OCI-LY7 (cell line): ENCODE measurements around the gene SPTLC2. TPM values are rescaled to one million over a fixed set of nuclear protein-coding genes. Genes with fewer than 3 reads are reported as not detected.

Source experiments
- BruUV-seq: library from RNA; stranded (reverse); fragments of 400-500 nt; replicated peaks from 2 replicates; lab custom pipeline; 2021; lab: Mats Ljungman, UMichigan
- CTCF ChIA-PET: fragments of 300-600 bp; sonication (Branson Sonifier 250); formaldehyde crosslinking; loops from one replicate; lab custom pipeline; 2022; ENCODE audit warnings: antibody characterized with exemption; ENCODE audit not compliant: unreplicated experiment; lab: Charles Lee
- POLR2A ChIA-PET: fragments of 300-600 bp; sonication (Branson Sonifier 250); formaldehyde crosslinking; loops from one replicate; lab custom pipeline; 2022; ENCODE audit warnings: antibody characterized with exemption; lab: Charles Lee
- DNase-seq: peaks from one replicate; pipeline ENCODE4 v3.0.0-alpha.2; 2015; ENCODE audit warnings: low spot score
- H2AFZ ChIP-seq: fragments of 200-600 bp; sonication (generic), shearing (Covaris generic); 2 replicates; pipeline ENCODE4 v1.6.1; 2014; ENCODE audit warnings: mild to moderate bottlenecking, antibody characterized with exemption, low read length, moderate library complexity
- H3K27ac ChIP-seq: fragments of 200-600 bp; sonication (generic); 2 replicates; pipeline ENCODE4 v1.5.1; 2014; ENCODE audit warnings: mixed run types, low read depth, mild to moderate bottlenecking, moderate library complexity, low read length, inconsistent platforms; ENCODE audit not compliant: poor library complexity, severe bottlenecking
- H3K36me3 ChIP-seq: fragments of 200-600 bp; sonication (generic); 2 replicates; pipeline ENCODE4 v1.6.1; 2014; ENCODE audit warnings: mild to moderate bottlenecking, antibody characterized with exemption, low read length, moderate library complexity, mixed read lengths; ENCODE audit not compliant: insufficient read depth
- H3K4me1 ChIP-seq: fragments of 200-600 bp; sonication (generic); 2 replicates; pipeline ENCODE4 v1.5.1; 2014; ENCODE audit warnings: mild to moderate bottlenecking, low read length; ENCODE audit not compliant: insufficient read depth, poor library complexity, severe bottlenecking
- H3K4me2 ChIP-seq: fragments of 200-600 bp; sonication (generic); 2 replicates; pipeline ENCODE4 v1.6.1; 2014; ENCODE audit warnings: mild to moderate bottlenecking, low read length
- H3K4me3 ChIP-seq: fragments of 200-600 bp; sonication (generic); 2 replicates; pipeline ENCODE4 v1.5.1; 2014; ENCODE audit warnings: mild to moderate bottlenecking, low read depth, low read length; ENCODE audit not compliant: poor library complexity, severe bottlenecking
- H3K79me2 ChIP-seq: fragments of 200-600 bp; sonication (generic); 2 replicates; pipeline ENCODE4 v1.6.1; 2016; ENCODE audit warnings: low read depth, mild to moderate bottlenecking, low read length, moderate library complexity, mixed read lengths; ENCODE audit not compliant: insufficient read depth
- H3K9me2 ChIP-seq: fragments of 200-600 bp; sonication (generic); 2 replicates; pipeline ENCODE4 v1.6.1; 2016; ENCODE audit warnings: mild to moderate bottlenecking, low read length, mixed read lengths; ENCODE audit not compliant: insufficient read depth
- H3K9me3 ChIP-seq: fragments of 200-600 bp; sonication (generic); 2 replicates; pipeline ENCODE4 v1.6.1; 2014; ENCODE audit warnings: mild to moderate bottlenecking, mixed run types, low read length, mixed read lengths
- H4K20me1 ChIP-seq: fragments of 200-600 bp; sonication (generic); 2 replicates; pipeline ENCODE4 v1.6.1; 2014; ENCODE audit warnings: mild to moderate bottlenecking, antibody characterized with exemption, low read length, moderate library complexity, mixed read lengths; ENCODE audit not compliant: insufficient read depth
- CTCF ChIP-seq: fragments of 200-600 bp; sonication (generic); conservative IDR thresholded peaks from 2 replicates; pipeline ENCODE4 v1.5.1; 2014; ENCODE audit warnings: mild to moderate bottlenecking, antibody characterized with exemption, low read length, moderate library complexity, mixed read lengths
- EZH2phosphoT487 ChIP-seq: fragments of 200-600 bp; sonication (generic); IDR thresholded peaks from 2 replicates; pipeline ENCODE4 v1.6.1; 2018; ENCODE audit warnings: low read depth, borderline replicate concordance, mild to moderate bottlenecking, mixed run types, antibody characterized with exemption, low read length, moderate library complexity, mixed read lengths
- intact Hi-C: fragments of 100-400 bp; cut with micrococcal nuclease; formaldehyde crosslinking; loops from one replicate; pipeline ENCODE4 v1.10.0; 2022; ENCODE audit not compliant: unreplicated experiment
- total RNA-seq, 2 experiments: library from RNA; depleted of rRNA in 1 of 2; stranded (reverse); fragments of >200 nt in 1 of 2; shearing (Covaris generic) in 1 of 2; gene quantifications; 2 replicates each; pipeline ENCODE4 v1.2.3, GENCODE V29; 2014 to 2022

The SPTLC2 gene
- total RNA-seq, 2 experiments from 2014 or later: 14.7 to 45.1 TPM

DNA sequence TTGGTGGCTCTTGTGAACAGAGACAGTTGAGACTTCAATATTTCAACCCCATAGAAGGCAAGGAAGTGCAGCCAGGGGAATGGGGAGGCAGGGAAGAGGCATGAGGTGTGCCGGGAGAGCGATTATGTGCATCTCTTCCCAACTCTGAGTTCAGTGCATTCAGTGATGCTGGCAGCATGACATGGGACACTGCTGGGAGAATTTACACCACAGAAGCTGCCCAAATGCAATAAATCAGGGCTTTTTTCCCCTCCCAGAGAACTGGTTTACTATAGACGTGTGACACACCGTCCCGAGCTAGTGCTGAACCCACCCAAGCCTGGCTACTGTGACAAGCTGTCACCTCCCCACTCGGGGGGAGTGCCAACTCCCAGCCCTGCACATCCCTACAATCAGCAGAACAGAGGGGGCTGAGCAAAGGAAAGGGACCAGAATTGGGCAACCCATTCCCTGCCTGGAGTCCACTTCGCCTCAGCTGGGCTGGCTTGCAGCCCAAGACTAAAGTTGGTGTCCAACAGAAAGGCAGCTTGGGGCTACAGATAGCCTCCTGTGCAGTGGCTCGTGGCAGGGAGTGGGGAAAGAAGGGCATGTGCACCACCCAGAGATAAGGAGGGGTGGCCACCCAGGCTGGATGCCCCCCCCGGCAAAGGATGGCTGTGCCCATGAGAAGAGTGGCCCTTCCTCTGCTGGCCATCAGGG lies 141.8 kb downstream of the SPTLC2 start:
- H4K20me1 ChIP-seq: no peaks in the 10 kb centered on the region
- ChIA-PET CTCF (no interaction called here), POLR2A (no interaction called here)
- DNase-seq: no peak
- no peak overlapping the region for H2AFZ ChIP-seq
- intact Hi-C loops: no loop called here
- H3K4me3 ChIP-seq: no peak overlapping the region
- no peaks in the 10 kb centered on the region for H3K79me2 ChIP-seq
- TF ChIP-seq CTCF (no peak), EZH2phosphoT487 (no peak)
- no peak overlapping the region for H3K4me2 ChIP-seq
- H3K36me3 ChIP-seq: peaks cover 2% of the 10 kb centered on the region; the same call in 1 of the 2 replicates
- H3K9me2 ChIP-seq: no peaks in the 10 kb centered on the region
- H3K9me3 ChIP-seq: no peaks in the 10 kb centered on the region
- BruUV-seq: no TSS peak
- no peak overlapping the region for H3K27ac ChIP-seq
- peaks cover 4% of the 10 kb centered on the region for H3K4me1 ChIP-seq

GRCh38 chr14:77473921-77474320 lies 142.5 kb downstream of the SPTLC2 start:
- H3K4me2 ChIP-seq: no peak overlapping the region
- no peaks in the 10 kb centered on the region for H3K79me2 ChIP-seq
- no peak overlapping the region for H3K4me3 ChIP-seq
- TF ChIP-seq CTCF (no peak), EZH2phosphoT487 (no peak)
- CTCF ChIA-PET: no interaction called here
- H3K9me3 ChIP-seq: no peaks in the 10 kb centered on the region
- no peaks in the 10 kb centered on the region for H4K20me1 ChIP-seq
- no peaks in the 10 kb centered on the region for H3K9me2 ChIP-seq
- H3K36me3 ChIP-seq: peaks cover 9% of the 10 kb centered on the region
- H3K27ac ChIP-seq: no peak overlapping the region
- no peak overlapping the region for H2AFZ ChIP-seq
- no peak for DNase-seq
- H3K4me1 ChIP-seq: peaks cover 4% of the 10 kb centered on the region
- intact Hi-C loops: no loop called here
- BruUV-seq: no TSS peak
- POLR2A ChIA-PET: no interaction called here

- TF ChIP-seq CTCF (no peak), EZH2phosphoT487 (no peak)
- Histone ChIP-seq H3K9me3 (no peaks in the 10 kb centered on the region), H3K9me2 (no peaks in the 10 kb centered on the region), H2AFZ (no peak overlapping the region), H3K27ac (no peak overlapping the region), H3K4me1 (no peaks in the 10 kb centered on the region), H3K79me2 (no peaks in the 10 kb centered on the region), H4K20me1 (peaks cover 4% of the 10 kb centered on the region), H3K36me3 (peaks cover 43% of the 10 kb centered on the region), H3K4me3 (no peak overlapping the region), H3K4me2 (no peak overlapping the region)
- CTCF ChIA-PET: no interaction called here
- no peak for DNase-seq
- POLR2A ChIA-PET: no interaction called here
- BruUV-seq: no TSS peak
- intact Hi-C loops: no loop called here
These were observed 146.1 kb downstream of the SPTLC2 start for GRCh38 chr14:77470224-77470870.
